Measurements from ENCODE around the gene OR6K3.

- no peak for TF ChIP-seq POLR2AphosphoS5 (IDR thresholded peaks at IDR 0.05; ENCODE audit: borderline replicate concordance, low read depth, low read length)
- TF ChIP-seq EZH2 (IDR thresholded peaks at IDR 0.05) = no peak
Observed at GRCh38 chr1:158728510-158729225, 8.1 kb upstream of the OR6K3 start.

Measured in SK-N-MC (cell line).